Kidney tubule cell (primary cell): ENCODE measurements around the gene DHRS13.

ENCODE experiments used
- DNase-seq: peaks from one replicate; pipeline ENCODE4 v3.0.0-alpha.2; 2018; ENCODE audit warnings: low spot score

DHRS13 gene, protein sequence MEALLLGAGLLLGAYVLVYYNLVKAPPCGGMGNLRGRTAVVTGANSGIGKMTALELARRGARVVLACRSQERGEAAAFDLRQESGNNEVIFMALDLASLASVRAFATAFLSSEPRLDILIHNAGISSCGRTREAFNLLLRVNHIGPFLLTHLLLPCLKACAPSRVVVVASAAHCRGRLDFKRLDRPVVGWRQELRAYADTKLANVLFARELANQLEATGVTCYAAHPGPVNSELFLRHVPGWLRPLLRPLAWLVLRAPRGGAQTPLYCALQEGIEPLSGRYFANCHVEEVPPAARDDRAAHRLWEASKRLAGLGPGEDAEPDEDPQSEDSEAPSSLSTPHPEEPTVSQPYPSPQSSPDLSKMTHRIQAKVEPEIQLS

DNA sequence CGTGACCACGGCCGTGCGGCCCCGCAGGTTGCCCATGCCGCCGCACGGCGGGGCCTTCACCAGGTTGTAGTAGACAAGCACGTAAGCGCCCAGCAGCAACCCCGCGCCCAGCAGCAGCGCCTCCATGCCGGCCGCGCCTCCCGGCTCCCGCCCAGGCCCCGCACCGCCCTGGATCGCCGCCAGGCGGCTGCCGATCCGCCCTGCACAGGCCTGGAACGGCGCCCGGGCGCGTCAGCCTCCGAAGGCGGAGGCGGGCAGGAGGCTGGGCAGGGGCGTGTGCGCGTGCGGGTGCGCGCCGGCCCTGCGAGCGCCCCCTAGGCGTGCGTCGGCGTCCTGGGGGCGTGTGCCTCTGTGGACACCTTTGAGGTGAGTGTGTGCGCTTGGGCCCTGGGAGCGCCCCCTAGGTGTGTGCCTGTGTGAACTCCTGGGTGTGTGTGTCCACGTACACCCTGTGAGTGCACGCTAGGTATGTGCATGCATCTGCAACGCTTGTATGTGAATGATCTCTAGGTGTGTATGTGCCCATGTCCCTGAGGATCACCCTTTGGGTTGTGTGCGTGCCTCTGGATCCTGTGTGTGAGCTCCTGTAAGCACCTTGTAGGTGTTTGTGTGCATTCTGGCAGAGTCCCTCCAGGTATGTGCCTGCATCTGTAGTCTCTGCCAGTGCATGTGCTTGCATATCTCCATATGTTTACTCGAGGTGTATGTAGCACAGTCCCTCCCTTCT is at the start of gene DHRS13:
Gene DHRS13, minus strand, starts transcription at position 261 of the 727 bp plus-strand sequence. Its CDS starts 135 bp downstream, at position 126.
- peak; percentile 97 for DNase-seq

DNA sequence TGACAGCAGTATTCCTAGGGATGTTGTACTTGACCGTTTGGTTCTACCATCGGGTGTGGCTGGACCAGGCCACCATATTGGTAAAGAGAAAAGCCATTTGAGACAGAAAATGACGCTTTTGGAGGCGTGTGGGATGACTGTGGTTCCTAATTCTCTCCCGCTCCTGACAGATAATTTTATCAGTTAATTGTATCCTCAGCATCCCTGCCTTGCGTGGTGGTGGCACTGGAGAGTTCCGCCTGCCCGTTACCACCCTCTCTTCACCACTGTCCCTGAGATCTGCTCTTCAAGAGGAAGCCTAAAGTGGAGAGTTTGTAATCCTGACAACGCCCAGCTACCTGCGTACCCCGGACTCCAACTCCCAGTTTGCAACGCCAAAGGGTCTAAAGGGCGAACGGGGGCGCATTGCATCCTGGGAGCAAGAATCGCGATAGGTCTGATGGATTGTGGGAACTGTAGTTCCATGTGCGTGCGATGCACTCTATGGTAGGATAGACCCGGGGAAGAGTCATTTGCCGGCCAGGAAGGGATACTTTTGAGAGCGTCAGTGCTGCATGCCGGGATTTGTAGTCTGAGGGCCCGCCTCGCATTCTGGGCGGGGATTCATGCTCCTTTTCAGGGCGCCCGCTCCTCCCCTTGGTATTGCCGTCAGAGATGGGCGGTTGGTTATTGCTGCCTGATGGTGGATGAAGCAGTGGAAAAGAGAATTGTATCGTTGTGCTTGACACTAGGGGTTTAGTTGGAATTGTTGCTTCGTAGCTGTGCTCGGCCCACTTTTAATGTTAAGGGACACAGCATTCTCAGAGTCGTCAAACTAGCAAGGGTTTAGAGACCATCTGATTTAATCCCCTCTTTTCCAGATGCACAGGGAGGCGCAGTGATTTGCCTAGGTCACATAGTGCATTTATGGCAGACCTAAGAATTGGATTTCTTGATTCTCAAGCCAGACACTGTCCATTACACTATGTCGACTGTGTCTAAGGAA is 49.4 kb upstream of the DHRS13 start:
- DNase-seq = peak; percentile 99

DNA sequence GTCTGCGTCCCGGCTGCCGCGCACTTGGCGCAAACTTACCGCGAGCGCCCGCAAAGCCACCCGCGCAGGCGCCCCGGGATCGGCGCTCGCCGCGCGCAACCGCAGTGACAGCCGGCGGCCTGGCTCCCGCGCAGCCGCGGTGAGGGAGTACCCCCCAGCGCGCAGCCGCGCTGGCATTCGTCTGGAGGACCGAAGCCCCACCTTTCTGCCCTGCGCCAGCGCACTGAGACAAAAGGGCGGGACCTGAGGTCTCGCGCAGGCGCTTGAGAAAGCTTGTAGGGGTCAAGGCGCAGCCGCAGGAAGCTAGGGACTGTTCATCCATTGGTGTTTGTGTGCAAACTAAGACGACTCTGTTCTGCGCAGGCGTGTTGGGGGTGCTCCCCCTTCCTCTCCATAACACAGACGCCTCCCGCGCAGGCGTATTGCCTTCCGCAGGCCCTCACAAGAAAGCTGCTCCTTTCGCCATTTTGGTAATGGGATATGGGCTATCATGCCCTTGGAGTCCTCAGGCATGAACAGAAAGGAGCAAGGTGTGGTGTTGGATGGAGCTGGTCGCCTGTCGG is 48.6 kb upstream of the DHRS13 start, which contains the start of gene PHF12:
Gene PHF12, minus strand, starts transcription at position 91 of the 563 bp plus-strand sequence. CDS start 558 bp downstream, outside the sequence.
- peak; percentile 100 for DNase-seq

DNA sequence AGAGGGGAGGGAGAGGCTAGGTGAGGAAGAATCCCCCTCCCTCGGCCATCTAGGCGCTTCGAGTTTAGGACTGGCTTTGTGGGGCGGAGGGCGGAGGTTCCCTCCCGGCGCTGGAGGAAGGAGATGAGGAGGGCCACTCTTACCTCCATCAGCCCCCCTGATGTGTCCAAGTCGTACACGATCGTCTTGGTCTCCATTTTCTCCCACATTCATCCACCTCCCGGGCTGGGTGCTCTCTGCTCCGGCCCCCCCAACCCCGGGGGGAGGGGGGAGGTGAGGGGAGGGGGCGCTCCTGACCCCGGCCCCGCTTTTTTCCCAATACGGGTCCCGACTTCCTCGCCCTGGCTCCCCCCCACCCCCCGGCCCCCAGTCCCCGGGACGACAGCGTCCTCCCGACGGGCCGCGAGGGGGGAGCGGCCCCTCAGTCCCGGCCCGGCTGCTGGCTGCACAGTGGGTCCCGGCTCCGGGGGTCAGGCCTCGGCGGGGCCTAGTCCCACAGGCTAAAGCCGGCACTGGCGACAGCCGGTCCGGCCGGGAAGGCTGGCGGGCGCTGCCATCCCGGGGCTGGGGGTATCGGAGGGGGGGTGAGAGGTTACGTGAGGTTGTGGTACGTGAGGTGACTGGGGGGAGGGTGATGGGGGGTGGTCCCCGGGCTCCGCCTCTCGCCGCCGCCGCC is 48.0 kb upstream of the DHRS13 start:
- no peak for DNase-seq

DNA sequence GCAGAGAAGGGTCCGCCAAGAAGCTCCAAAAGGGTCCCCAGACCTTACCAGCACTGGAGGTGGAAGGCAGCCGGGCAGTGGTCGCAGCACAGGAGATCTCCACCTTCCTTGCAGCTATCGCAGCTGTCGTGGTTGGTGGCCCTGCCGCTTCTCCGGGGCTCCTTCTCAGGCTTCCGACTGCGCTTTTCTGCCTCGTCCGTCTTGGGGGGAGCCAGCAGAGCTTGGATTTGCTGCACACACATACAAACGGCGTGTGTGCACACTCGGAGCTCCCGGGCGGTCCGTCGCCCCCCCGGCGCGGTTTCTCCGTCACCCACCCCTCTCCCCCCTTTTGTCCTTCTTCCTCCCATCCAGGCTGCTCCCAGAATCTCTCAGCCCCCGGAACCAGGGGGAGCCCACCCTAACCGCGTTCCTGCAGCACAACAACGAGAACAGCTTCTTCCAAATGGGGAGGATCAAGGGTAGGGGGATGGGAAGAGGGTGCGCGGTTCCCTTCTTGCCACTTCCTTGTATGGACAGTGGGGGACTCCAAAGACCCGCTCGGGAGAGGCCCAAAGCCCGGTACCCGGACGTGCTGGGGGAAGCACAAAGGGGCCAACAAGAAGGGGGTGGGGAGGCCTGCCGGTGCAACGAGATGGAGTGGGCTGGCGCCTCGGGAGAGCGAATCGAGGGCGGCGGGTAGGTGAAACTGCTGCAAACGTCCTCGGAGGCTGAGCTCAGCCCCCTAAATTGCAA is 47.3 kb upstream of the DHRS13 start:
- DNase-seq = peak; percentile 41

DNA sequence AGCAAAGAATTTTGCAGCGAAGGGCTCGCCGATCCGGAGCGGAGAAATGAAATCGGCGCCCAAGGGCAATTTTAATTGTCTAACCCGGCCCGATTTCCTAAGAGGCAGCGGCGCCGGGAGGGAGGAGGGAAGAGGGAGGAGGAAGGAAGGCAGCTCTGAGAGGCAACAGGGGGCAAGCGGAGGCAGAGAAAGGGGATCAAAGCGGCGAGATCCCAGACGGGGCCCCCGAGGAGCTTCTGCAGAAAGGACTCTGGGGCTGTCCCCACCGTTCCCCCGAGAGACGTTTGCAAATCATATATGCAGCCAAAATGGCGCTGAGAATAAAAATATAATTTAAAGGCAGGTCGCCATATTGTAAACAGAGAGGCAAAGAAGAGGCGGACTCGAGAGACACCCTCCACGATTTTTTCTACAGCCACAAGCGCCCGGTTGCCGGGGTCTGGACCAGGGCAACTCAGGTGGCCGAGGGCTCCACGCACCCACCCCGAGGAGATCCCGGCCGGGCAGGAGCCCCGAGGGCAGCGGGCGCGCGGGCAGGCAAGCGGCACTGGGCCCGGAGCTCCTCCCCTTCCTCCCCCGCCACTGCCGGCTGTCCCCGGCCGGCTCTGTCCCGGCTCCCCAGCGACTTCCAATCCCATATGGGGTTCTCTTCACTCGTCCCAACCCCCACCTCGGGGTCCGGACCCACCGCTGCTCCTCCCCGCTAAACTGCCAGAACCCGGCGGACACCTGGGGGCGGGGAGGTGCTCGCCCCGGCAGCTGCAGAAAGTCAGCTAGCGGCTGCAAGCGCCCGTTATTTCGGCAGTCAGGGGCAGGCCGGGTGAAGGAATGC is 46.5 kb upstream of the DHRS13 start:
- peak; percentile 46 for DNase-seq

DNA sequence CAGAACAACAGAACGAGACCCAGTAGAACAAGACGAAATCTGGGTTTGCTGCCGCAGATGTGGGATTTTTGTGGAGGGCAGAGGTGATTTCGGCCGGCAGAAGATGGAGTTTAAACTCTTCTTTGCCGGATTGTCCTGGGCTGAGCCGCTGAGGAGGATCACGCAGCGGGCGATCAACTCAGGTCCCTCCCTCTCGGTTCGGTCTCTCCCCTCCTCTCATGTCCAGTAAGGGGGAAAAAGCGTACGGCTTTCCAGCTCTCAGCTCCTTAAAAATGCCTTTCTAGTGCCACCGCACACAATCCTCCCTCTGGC is 46.0 kb upstream of the DHRS13 start:
- no peak for DNase-seq

DNA sequence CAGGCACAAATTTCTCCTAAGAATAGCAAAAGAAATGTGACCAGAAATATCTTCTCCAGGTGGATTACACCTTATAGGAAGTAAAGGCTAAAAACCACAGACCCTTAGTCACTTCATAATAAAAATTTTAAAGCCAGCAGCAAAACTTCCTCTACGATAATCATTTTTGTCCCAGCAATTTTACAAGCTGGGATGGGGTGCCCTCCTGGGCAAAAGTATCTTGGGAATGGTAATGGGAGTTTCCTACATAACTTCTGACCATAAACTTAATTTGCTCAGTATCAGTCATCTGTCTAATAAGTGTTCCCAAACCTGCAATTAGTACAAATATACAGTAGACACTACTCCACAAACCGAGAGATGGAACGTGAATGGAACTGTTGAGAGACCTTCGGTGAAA is 45.5 kb upstream of the DHRS13 start:
- DNase-seq = peak; percentile 26

DNA sequence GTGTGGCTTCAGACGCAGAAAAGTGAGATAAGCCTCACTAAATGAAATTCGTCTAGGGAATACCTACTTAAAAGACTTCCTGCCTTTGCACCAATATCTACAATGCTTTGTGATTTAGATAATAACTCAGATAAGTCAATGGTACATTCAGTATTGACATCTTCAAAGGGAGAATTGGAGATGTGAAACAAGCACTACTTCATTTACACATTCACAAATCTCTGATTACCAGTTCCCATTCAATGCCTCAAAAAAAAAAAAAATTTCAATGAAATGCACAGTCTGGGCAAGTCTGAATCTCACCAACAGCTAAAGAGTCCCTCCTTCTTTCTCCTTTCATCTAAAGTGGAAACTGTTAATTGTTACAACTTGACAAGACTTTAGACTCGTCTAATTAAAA is 44.8 kb upstream of the DHRS13 start:
- DNase-seq = no peak

DNA sequence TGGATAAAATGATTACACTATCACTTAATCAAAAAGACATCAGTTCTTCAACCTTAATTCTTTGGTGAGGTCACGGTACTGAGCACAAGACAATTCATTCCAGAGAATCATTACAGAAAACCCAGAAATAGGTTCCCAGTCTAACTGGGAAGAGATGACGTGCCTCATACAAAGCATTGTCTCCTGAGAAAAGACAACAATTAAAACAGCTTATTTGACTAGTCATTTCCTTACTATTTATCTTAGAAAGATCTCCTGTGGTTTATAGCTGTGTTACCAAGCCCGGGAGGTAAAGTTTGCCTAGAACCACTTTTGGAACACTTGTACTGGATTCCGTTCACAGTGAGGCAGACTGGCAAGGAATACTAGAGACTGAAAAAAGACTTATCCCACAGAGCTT is 43.4 kb upstream of the DHRS13 start:
- peak; percentile 35 for DNase-seq

DNA sequence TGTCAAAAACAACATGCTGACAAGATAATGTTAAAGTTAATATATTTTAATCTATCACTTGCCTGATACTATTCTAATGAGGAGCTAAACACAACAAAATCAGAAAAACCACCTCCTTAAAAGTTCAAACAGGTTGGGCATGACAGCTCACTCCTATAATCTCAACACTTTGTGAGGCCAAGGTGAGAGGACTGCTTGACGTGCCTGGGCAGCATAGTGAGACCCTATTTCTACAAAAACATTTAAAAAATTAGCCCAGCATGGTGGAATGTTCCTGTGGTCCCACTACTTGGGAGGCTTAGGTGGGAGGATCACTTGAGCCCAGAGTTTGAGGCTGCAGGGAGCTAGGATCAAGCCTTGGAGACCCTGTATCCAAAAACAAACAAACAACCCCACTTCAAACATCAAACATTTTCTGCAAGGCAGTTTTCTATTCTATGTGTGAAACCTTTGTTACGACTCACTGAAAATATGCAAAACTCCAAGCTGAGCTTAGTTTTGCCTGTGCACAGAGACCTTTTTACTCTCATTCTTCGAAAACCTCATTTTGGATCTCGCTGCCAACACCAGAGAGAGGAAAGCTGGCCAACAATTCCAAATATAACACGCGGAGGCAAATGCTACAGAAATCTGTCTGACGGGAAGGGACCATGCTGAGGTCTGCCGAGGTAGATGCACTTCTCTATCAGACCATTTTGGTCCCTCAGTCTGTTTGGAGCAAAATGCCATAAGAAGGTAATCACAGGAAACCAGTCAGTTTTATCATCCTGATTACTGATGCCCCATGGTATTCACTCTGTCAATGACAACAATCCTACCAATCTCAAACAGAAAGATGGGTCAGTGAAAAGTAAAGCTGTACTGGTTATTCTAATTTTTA is 42.2 kb upstream of the DHRS13 start:
- peak; percentile 23 for DNase-seq

DNA sequence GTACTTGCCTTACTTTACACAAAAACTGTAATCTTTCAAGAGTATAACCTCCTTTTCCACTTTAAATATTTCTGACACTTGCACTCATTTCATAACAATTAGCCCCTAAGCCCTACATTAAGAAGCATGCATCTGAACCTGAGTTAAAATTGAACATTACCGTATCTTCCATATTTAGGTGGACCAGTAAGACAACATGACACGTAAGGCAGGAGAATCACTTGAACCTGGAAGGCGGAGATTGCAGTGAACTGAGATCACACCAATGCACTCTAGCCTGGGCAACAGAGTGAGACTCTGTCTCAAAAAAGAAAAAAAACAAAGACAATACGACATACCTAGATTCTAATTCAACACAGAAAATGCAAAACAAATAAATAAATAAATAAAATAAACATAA is 41.5 kb upstream of the DHRS13 start:
- DNase-seq = no peak

DNA sequence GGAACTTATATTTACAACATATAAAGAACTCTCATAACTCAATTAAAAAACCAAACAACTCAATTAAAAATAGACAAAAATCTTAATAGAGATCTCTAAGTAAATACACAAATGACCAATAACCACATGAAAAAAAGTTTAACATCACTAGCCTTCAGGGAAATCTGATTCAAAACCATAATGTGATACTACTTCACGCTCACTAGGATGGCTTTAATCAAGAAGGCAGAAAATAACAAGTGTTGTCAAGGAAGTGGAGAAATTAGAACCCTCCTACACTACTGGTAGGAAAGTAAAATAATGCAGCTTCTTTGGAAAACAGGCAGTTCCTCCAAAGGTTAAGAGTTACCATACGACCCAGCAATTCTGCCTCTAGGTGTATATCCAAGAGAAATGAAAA is 40.0 kb upstream of the DHRS13 start:
- no peak for DNase-seq

DNA sequence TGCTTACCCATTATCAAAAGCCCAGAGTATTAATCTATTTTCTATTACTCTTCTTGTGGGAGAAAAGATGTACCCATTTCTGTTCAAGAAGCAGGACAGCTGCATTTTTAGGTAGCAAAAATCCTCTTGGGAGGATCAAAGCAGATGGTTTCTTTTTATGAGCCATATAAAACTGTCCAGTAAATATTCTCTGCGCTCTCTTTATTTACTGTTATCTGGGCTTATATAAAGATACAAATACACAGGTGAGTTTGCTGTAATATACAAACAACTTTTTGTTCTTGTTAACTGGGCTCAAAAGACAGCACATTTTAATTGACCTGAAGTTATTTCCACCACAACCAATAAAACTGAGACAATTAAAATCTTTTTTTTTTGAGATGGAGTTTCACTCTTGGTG is 38.4 kb upstream of the DHRS13 start:
- DNase-seq = no peak

DNA sequence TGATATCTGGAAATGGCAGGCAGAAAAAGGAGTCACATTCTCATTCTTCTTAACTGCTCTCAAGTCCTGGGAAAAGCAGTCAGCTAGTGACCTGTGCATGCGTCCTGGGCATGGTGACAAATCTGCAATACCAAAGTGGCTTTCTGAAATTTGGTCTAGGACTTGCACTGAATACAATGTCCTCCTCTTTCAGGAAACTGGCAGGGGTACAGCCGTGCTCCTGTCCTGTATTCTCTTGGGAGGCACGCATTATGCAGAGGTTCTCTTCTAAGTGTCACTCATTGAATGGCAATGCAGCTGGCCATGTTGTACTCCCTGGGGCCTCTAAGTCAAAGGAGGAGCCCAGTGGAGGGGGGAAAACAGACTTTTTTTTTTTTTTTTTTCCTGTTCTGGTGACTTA is 37.8 kb upstream of the DHRS13 start:
- DNase-seq = no peak

DNA sequence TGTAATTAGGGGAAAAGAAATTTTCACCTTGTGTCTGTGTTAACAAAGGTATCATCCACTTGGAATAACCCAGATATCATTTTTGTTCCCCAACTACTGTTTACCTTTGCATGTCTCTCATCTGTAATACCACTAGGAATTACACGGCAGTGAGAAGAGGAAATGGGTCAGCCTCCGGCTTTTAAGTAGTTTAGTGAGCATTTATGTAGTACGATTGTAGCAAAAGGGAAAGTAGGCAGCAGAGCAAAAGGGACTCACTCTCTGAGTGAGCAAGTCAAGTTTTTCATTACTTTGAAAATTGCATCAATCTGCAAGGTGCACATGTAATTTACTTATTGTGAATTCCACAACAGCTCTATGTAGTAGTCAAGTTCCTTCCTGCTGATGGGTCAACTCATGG is 37.3 kb upstream of the DHRS13 start:
- DNase-seq = no peak

DNA sequence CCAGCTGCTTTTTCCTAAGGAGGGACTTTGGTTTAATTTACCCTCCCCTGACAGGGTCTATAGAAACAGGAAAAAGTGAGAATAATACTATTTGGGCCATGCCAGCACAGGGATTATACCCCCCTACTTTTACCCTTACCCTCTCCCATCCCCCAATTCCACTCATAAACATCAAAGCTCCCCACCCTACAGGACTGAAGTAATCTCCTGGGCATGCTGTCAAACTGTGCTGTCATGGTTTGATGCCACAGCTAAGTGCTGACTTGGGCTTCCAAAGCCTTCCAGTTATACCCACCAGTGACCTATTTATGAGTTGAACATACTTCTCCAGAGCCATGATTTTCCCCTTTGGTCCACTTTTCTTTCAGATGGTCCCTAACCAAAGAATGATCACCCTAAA is 35.7 kb upstream of the DHRS13 start:
- DNase-seq = no peak

DNA sequence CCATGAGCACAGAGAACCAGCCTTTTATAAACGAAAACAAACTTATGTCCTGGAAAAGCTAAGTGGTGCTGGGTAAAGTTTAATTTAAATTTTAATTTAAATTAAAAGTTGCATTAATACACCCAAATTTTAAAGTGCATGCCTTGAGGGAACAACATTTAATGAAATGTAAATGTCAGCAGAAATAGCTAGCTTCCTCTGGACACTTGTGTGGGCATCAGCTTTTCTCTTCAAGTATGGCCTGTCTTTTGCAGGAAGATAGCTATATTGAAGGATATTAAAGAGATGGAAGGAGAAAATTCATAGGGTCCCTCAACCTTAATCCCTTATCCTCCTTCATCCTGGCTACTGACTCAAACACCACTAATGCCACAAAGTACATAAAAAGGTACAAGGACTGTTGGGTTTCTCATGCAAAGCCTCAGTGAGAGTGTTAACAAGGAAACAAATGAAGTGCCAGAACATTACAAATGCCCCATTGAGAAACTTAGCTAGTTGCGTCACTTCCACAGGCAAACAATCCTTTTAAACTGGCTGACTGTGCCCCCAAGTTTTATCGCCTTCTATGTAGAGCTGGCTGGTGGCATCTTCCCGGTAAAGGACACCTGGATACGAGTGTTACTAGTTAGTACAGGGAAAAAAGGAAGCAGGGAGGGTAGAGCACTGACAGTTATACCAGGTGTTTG is 34.3 kb upstream of the DHRS13 start:
- DNase-seq = no peak
